ENCODE measurements around the gene AACS. TPM values are rescaled to one million over a fixed set of nuclear protein-coding genes. Genes with fewer than 3 reads are reported as not detected.

The AACS gene
- total and polyA plus RNA-seq, 2 of the 13 experiments (the other 11 are each of a cell fraction or from before 2014, with no cell fraction given): 23.3 to 28.8 TPM

DNA sequence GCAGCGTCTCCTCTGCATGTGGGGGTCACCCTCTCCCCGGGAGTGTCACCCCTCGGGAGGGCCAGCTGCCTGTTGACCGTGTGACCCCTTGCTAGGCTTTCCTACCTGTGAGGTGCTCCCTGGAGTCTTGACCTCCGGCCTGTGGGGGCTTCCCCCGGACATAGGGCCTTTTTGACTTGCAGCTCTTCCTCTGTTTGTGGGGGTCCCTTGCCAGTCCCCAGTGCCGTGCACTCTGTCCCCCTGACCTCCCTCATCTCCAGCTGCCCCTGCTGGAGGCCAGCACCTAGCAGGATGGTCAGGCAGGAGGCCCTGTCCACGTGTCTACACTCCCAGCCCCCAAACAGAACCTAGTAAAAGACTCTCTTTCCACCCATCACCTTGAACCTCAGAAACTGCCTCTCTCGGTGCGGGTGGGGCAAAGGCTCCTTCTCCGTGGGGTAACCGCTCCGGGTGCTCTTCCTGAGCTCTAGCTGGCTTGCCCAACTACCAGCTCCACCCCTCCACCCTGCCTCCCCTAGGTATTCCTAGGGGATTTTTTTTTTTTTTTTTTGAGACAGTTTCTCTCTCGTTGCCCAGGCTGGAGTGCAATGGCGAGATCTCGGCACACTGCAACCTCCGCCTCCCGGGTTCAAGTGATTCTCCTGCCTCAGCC, 810 bp downstream of the AACS start (continued):
- TF ChIP-seq, protein P1, sequence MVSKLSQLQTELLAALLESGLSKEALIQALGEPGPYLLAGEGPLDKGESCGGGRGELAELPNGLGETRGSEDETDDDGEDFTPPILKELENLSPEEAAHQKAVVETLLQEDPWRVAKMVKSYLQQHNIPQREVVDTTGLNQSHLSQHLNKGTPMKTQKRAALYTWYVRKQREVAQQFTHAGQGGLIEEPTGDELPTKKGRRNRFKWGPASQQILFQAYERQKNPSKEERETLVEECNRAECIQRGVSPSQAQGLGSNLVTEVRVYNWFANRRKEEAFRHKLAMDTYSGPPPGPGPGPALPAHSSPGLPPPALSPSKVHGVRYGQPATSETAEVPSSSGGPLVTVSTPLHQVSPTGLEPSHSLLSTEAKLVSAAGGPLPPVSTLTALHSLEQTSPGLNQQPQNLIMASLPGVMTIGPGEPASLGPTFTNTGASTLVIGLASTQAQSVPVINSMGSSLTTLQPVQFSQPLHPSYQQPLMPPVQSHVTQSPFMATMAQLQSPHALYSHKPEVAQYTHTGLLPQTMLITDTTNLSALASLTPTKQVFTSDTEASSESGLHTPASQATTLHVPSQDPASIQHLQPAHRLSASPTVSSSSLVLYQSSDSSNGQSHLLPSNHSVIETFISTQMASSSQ (IDR thresholded peaks at IDR 0.05; ENCODE audit: low read depth): no peak
- TF ChIP-seq, protein P1 (CRISPR knock-in tag; IDR thresholded peaks at IDR 0.05; ENCODE audit: borderline replicate concordance): no peak
- TF ChIP-seq ZNF546 (CRISPR knock-in tag; conservative IDR thresholded peaks at IDR 0.05): no peak
- TF ChIP-seq HIVEP1 (CRISPR knock-in tag; IDR thresholded peaks at IDR 0.05): 0 out of 2 replicates have a peak, but pooled peaks have one; percentile 16
- no peak for TF ChIP-seq TBX2 (CRISPR knock-in tag; IDR thresholded peaks at IDR 0.05; ENCODE audit: borderline replicate concordance)
- TF ChIP-seq PRDM10 (CRISPR knock-in tag; IDR thresholded peaks at IDR 0.05; ENCODE audit: low read depth): no peak
- TF ChIP-seq, protein P2, sequence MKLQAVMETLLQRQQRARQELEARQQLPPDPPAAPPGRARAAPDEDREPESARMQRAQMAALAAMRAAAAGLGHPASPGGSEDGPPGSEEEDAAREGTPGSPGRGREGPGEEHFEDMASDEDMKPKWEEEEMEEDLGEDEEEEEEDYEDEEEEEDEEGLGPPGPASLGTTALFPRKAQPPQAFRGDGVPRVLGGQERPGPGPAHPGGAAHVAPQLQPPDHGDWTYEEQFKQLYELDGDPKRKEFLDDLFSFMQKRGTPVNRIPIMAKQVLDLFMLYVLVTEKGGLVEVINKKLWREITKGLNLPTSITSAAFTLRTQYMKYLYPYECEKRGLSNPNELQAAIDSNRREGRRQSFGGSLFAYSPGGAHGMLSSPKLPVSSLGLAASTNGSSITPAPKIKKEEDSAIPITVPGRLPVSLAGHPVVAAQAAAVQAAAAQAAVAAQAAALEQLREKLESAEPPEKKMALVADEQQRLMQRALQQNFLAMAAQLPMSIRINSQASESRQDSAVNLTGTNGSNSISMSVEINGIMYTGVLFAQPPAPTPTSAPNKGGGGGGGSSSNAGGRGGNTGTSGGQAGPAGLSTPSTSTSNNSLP (IDR thresholded peaks at IDR 0.05; ENCODE audit: low read depth, low read length): no peak
- TF ChIP-seq, protein P3, sequence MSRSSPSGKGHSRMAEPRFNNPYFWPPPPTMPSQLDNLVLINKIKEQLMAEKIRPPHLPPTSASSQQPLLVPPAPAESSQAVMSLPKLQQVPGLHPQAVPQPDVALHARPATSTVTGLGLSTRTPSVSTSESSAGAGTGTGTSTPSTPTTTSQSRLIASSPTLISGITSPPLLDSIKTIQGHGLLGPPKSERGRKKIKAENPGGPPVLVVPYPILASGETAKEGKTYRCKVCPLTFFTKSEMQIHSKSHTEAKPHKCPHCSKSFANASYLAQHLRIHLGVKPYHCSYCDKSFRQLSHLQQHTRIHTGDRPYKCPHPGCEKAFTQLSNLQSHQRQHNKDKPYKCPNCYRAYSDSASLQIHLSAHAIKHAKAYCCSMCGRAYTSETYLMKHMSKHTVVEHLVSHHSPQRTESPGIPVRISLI (CRISPR knock-in tag; IDR thresholded peaks at IDR 0.05; ENCODE audit: borderline replicate concordance): no peak
- no peak for TF ChIP-seq THRA (CRISPR knock-in tag; IDR thresholded peaks at IDR 0.05; ENCODE audit: borderline replicate concordance)
- 0 out of 2 replicates have a peak, but pooled peaks have one; percentile 37 for TF ChIP-seq ZNF670 (CRISPR knock-in tag; IDR thresholded peaks at IDR 0.05; ENCODE audit: borderline replicate concordance)
- no peak for TF ChIP-seq ZNF30 (CRISPR knock-in tag; IDR thresholded peaks at IDR 0.05)
- TF ChIP-seq PAWR (CRISPR knock-in tag; IDR thresholded peaks at IDR 0.05; ENCODE audit: borderline replicate concordance): no peak
- no peak for TF ChIP-seq PLSCR1 (CRISPR knock-in tag; IDR thresholded peaks at IDR 0.05; ENCODE audit: borderline replicate concordance)
- peak; percentile 32; the same call in 1 of the 2 replicates for TF ChIP-seq NR2F6 (IDR thresholded peaks at IDR 0.05)
- no peak for TF ChIP-seq NR2F6 (CRISPR knock-in tag; IDR thresholded peaks at IDR 0.05)
